Naive thymus-derived CD8-positive, alpha-beta T cell (primary cell): ENCODE measurements around the gene PGAP2. TPM values are rescaled to one million over a fixed set of nuclear protein-coding genes. Genes with fewer than 3 reads are reported as not detected.

Experiments used
- polyA plus RNA-seq, 3 donors: library from polyadenylated mRNA; unstranded; fragments of 300-500 nt; fragmentation: Illumina TruSeq; gene quantifications; one replicate each; pipeline ENCODE4 v1.2.3, GENCODE V29; 2021
- total RNA-seq, 8 experiments: library from RNA in 2 of 8; stranded (reverse) in 2 of 8; gene quantifications; one replicate each; pipeline ENCODE4 v1.2.3 and lab custom pipeline; 2021 to 2026

The PGAP2 gene
- total and polyA plus RNA-seq, 5 experiments from 2014 or later, result 13.6 to 24.2 (median 23.0) TPM

Other genes with a start within 250 kb of the PGAP2 start
- not detected for gene ART5, start 166.6 kb upstream of the PGAP2 start, total RNA-seq
- gene ART5, start 166.6 kb upstream of the PGAP2 start, polyA plus RNA-seq, result not detected
- gene ART1, start 163.4 kb upstream of the PGAP2 start, total RNA-seq, result not detected
- gene ART1, start 163.4 kb upstream of the PGAP2 start, polyA plus RNA-seq, result not detected
- gene CHRNA10, start 137.2 kb upstream of the PGAP2 start, total RNA-seq, result 1 to 10 TPM; 3.6 to 5.1 TPM
- under 1 TPM in 2 of 3 donors, not detected in 1; 0.15 to 0.32 TPM for gene CHRNA10, start 137.2 kb upstream of the PGAP2 start, polyA plus RNA-seq
- gene NUP98, start 11.0 kb upstream of the PGAP2 start, total RNA-seq, result 100 to 1,000 TPM; 106 to 126 TPM
- gene NUP98, start 11.0 kb upstream of the PGAP2 start, polyA plus RNA-seq, result 10 to 100 TPM; 31.8 to 50.9 (median 44.9) TPM
- 10 to 100 TPM; 78.4 to 79.3 TPM for gene RHOG, start 32.4 kb downstream of the PGAP2 start, total RNA-seq
- 100 to 1,000 TPM; 125 to 175 (median 144) TPM for gene RHOG, start 32.4 kb downstream of the PGAP2 start, polyA plus RNA-seq
- 100 to 1,000 TPM in 1 of 2 experiments, 10 to 100 TPM in 1; 98.7 to 101 TPM for gene STIM1, start 47.1 kb downstream of the PGAP2 start, total RNA-seq
- 10 to 100 TPM; 33.4 to 39.0 (median 38.9) TPM for gene STIM1, start 47.1 kb downstream of the PGAP2 start, polyA plus RNA-seq